SKM-1 treated with dmso at 0.1 percent for 144 hours (cell line): ENCODE results near the gene PPP1R3G.
A peak's percentile ranks its signal among the peaks of the same experiment; 100 is the strongest.
"Not testable (repeated sequence)": the region's sequence is repeated elsewhere in the genome, so short reads cannot be mapped to it uniquely, and the experiment has no call there.

Experiments
- DNase-seq: peaks from one replicate; lab custom pipeline; 2025; ENCODE audit not compliant: unreplicated experiment; lab: John Stamatoyannopoulos, UW

PPP1R3G gene

GRCh38 chr6:5116243-5116991, 31.3 kb downstream of the PPP1R3G start:
- no peak for DNase-seq

- DNase-seq = no peak
Measured at GRCh38 chr6:5119090-5119951, 34.2 kb downstream of the PPP1R3G start.

GRCh38 chr6:5120011-5120410, 34.9 kb downstream of the PPP1R3G start:
- DNase-seq = no peak

GRCh38 chr6:5120543-5120942, 35.4 kb downstream of the PPP1R3G start:
- not testable (repeated sequence) for DNase-seq

GRCh38 chr6:5121479-5121878, 36.3 kb downstream of the PPP1R3G start:
- DNase-seq = no peak

- DNase-seq = no peak
Measured at GRCh38 chr6:5121956-5122355, 36.8 kb downstream of the PPP1R3G start.

- no peak for DNase-seq
Measured at GRCh38 chr6:5122504-5123112, 37.5 kb downstream of the PPP1R3G start.

- DNase-seq = no peak
Measured at GRCh38 chr6:5123296-5124143, 38.4 kb downstream of the PPP1R3G start.

- no peak for DNase-seq
Measured at GRCh38 chr6:5124526-5124925, 39.4 kb downstream of the PPP1R3G start.

- DNase-seq = no peak
Measured at GRCh38 chr6:5125152-5126006, 40.2 kb downstream of the PPP1R3G start.

GRCh38 chr6:5126214-5126613, 41.1 kb downstream of the PPP1R3G start:
- no peak for DNase-seq

GRCh38 chr6:5127106-5127687, 42.1 kb downstream of the PPP1R3G start:
- DNase-seq = no peak

GRCh38 chr6:5128351-5128750, 43.2 kb downstream of the PPP1R3G start:
- DNase-seq = no peak

- DNase-seq = no peak
Measured at GRCh38 chr6:5130135-5130866, 45.2 kb downstream of the PPP1R3G start.

- DNase-seq = no peak
Measured at GRCh38 chr6:5132731-5133130, 47.6 kb downstream of the PPP1R3G start.

GRCh38 chr6:5133943-5134342, 48.8 kb downstream of the PPP1R3G start:
- no peak for DNase-seq

GRCh38 chr6:5135788-5136376, 50.7 kb downstream of the PPP1R3G start:
- DNase-seq = peak; percentile 51

- DNase-seq = no peak
Measured at GRCh38 chr6:5136851-5137250, 51.7 kb downstream of the PPP1R3G start.
